GM12878 (cell line): ENCODE data around the gene ZC3H7B.

ENCODE experiments used
- CHD4 ChIP-seq: fragments of 200-600 bp; sonication (generic); IDR thresholded peaks from 2 replicates; pipeline ENCODE4 v1.6.1; 2016; ENCODE audit warnings: mild to moderate bottlenecking
- EZH2 ChIP-seq: IDR thresholded peaks from 2 replicates; pipeline ENCODE4 v1.6.1; 2012; ENCODE audit warnings: low read depth, mild to moderate bottlenecking, control low read depth, inconsistent platforms, low read length, borderline replicate concordance; ENCODE audit not compliant: control insufficient read depth
- GATAD2B ChIP-seq: fragments of 450-650 bp; conservative IDR thresholded peaks from 2 replicates; pipeline ENCODE4 v1.6.1; 2017; ENCODE audit warnings: low read depth, mild to moderate bottlenecking, moderate library complexity
- HDGF ChIP-seq: fragments of 450-650 bp; IDR thresholded peaks from 2 replicates; pipeline ENCODE4 v1.6.1; 2016; ENCODE audit warnings: antibody characterized with exemption
- MYC ChIP-seq: IDR thresholded peaks from 2 replicates; pipeline ENCODE4 v1.6.1; 2011; ENCODE audit warnings: mild to moderate bottlenecking, low read length, moderate library complexity, inconsistent platforms; ENCODE audit not compliant: insufficient read depth, insufficient replicate concordance, insufficient read length, severe bottlenecking
- POLR2A ChIP-seq: IDR thresholded peaks from 2 replicates; pipeline ENCODE4 v1.6.1; 2011; ENCODE audit warnings: low read depth, mild to moderate bottlenecking, low read length
- SRF ChIP-seq, 2 experiments: IDR thresholded peaks; 2 replicates each; pipeline ENCODE4 v1.6.1; 2011; ENCODE audit warnings: low read depth in 2 of 2, low read length in 2 of 2, mild to moderate bottlenecking in 1 of 2, moderate library complexity in 1 of 2
- ZNF384 ChIP-seq: IDR thresholded peaks from 2 replicates; pipeline ENCODE4 v1.6.1; 2012; ENCODE audit warnings: low read depth, mild to moderate bottlenecking, low read length, improper control_type of control experiment, borderline replicate concordance
- TF ChIP-seq, protein P1 (sequence below), 3 experiments: IDR thresholded peaks in 2 of 3; conservative IDR thresholded peaks in 1 of 3; 2 replicates each; pipeline ENCODE4 v1.5.1; 2011; ENCODE audit warnings: low read depth in 3 of 3, low read length in 3 of 3, mild to moderate bottlenecking in 3 of 3, control low read depth in 2 of 3, moderate library complexity in 2 of 3, inconsistent platforms in 1 of 3, mixed read lengths in 1 of 3; ENCODE audit not compliant: control insufficient read depth in 2 of 3, insufficient read depth in 1 of 3; ENCODE audit errors: extremely low read depth in 1 of 3
- TF ChIP-seq, protein P2 (sequence below): IDR thresholded peaks from 2 replicates; pipeline ENCODE4 v1.6.1; 2011; ENCODE audit warnings: low read depth, low read length, improper control_type of control experiment, borderline replicate concordance
- TF ChIP-seq, protein P3 (sequence below): IDR thresholded peaks from 2 replicates; pipeline ENCODE4 v1.6.1; 2012; ENCODE audit warnings: mild to moderate bottlenecking, low read depth, low read length
- TF ChIP-seq, protein P4 (sequence below): fragments of 450-650 bp; IDR thresholded peaks from 2 replicates; pipeline ENCODE4 v1.6.1; 2018; ENCODE audit warnings: borderline replicate concordance, mild to moderate bottlenecking; ENCODE audit not compliant: partially characterized antibody
- TF ChIP-seq, protein P5 (sequence below): fragments of 450-650 bp; IDR thresholded peaks from 2 replicates; pipeline ENCODE4 v1.6.1; 2017; ENCODE audit warnings: mild to moderate bottlenecking, moderate library complexity

DNA sequence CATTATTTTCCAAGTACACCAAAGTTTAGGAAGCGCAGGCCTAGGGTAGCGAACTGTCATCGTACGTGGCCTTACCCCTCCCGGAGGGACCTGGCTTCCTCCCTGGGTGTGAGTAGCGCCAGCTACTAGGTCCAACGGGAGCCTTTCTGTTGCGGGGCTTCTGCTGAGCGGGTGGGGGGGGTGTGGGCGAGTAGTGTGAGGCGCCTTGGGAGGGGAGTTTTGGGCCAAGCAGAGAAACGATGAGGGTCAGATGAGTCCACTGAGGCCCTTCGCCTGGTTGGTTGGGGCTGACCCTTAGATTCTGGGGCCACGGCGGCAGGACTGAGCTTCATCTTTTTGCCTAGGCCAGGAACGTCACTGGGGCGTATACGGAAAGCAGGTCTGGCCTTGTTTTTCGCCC is 81.3 kb downstream of the ZC3H7B start:
- TF ChIP-seq, protein P1, sequence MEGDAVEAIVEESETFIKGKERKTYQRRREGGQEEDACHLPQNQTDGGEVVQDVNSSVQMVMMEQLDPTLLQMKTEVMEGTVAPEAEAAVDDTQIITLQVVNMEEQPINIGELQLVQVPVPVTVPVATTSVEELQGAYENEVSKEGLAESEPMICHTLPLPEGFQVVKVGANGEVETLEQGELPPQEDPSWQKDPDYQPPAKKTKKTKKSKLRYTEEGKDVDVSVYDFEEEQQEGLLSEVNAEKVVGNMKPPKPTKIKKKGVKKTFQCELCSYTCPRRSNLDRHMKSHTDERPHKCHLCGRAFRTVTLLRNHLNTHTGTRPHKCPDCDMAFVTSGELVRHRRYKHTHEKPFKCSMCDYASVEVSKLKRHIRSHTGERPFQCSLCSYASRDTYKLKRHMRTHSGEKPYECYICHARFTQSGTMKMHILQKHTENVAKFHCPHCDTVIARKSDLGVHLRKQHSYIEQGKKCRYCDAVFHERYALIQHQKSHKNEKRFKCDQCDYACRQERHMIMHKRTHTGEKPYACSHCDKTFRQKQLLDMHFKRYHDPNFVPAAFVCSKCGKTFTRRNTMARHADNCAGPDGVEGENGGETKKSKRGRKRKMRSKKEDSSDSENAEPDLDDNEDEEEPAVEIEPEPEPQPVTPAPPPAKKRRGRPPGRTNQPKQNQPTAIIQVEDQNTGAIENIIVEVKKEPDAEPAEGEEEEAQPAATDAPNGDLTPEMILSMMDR (IDR thresholded peaks at IDR 0.05 in 2 of 3, conservative IDR thresholded peaks at IDR 0.05 in 1 of 3; ENCODE audit: control insufficient read depth in 2 of 3, extremely low read depth in 1 of 3, insufficient read depth in 1 of 3, low read depth in 3 of 3, low read length in 3 of 3): no peak
- no peak for TF ChIP-seq EZH2
- TF ChIP-seq, protein P2, sequence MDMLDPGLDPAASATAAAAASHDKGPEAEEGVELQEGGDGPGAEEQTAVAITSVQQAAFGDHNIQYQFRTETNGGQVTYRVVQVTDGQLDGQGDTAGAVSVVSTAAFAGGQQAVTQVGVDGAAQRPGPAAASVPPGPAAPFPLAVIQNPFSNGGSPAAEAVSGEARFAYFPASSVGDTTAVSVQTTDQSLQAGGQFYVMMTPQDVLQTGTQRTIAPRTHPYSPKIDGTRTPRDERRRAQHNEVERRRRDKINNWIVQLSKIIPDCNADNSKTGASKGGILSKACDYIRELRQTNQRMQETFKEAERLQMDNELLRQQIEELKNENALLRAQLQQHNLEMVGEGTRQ: no peak
- TF ChIP-seq, protein P3, sequence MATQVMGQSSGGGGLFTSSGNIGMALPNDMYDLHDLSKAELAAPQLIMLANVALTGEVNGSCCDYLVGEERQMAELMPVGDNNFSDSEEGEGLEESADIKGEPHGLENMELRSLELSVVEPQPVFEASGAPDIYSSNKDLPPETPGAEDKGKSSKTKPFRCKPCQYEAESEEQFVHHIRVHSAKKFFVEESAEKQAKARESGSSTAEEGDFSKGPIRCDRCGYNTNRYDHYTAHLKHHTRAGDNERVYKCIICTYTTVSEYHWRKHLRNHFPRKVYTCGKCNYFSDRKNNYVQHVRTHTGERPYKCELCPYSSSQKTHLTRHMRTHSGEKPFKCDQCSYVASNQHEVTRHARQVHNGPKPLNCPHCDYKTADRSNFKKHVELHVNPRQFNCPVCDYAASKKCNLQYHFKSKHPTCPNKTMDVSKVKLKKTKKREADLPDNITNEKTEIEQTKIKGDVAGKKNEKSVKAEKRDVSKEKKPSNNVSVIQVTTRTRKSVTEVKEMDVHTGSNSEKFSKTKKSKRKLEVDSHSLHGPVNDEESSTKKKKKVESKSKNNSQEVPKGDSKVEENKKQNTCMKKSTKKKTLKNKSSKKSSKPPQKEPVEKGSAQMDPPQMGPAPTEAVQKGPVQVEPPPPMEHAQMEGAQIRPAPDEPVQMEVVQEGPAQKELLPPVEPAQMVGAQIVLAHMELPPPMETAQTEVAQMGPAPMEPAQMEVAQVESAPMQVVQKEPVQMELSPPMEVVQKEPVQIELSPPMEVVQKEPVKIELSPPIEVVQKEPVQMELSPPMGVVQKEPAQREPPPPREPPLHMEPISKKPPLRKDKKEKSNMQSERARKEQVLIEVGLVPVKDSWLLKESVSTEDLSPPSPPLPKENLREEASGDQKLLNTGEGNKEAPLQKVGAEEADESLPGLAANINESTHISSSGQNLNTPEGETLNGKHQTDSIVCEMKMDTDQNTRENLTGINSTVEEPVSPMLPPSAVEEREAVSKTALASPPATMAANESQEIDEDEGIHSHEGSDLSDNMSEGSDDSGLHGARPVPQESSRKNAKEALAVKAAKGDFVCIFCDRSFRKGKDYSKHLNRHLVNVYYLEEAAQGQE: no peak
- no peak for TF ChIP-seq SRF (IDR thresholded peaks at IDR 0.05; ENCODE audit: low read depth in 2 of 2, low read length in 2 of 2)
- TF ChIP-seq MYC: no peak
- no peak for TF ChIP-seq HDGF
- TF ChIP-seq, protein P4, sequence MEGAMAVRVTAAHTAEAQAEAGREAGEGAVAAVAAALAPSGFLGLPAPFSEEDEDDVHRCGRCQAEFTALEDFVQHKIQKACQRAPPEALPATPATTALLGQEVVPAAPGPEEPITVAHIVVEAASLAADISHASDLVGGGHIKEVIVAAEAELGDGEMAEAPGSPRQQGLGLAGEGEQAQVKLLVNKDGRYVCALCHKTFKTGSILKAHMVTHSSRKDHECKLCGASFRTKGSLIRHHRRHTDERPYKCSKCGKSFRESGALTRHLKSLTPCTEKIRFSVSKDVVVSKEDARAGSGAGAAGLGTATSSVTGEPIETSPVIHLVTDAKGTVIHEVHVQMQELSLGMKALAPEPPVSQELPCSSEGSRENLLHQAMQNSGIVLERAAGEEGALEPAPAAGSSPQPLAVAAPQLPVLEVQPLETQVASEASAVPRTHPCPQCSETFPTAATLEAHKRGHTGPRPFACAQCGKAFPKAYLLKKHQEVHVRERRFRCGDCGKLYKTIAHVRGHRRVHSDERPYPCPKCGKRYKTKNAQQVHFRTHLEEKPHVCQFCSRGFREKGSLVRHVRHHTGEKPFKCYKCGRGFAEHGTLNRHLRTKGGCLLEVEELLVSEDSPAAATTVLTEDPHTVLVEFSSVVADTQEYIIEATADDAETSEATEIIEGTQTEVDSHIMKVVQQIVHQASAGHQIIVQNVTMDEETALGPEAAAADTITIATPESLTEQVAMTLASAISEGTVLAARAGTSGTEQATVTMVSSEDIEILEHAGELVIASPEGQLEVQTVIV: no peak
- TF ChIP-seq CHD4: no peak
- no peak for TF ChIP-seq GATAD2B
- no peak for TF ChIP-seq ZNF384
- TF ChIP-seq, protein P5, sequence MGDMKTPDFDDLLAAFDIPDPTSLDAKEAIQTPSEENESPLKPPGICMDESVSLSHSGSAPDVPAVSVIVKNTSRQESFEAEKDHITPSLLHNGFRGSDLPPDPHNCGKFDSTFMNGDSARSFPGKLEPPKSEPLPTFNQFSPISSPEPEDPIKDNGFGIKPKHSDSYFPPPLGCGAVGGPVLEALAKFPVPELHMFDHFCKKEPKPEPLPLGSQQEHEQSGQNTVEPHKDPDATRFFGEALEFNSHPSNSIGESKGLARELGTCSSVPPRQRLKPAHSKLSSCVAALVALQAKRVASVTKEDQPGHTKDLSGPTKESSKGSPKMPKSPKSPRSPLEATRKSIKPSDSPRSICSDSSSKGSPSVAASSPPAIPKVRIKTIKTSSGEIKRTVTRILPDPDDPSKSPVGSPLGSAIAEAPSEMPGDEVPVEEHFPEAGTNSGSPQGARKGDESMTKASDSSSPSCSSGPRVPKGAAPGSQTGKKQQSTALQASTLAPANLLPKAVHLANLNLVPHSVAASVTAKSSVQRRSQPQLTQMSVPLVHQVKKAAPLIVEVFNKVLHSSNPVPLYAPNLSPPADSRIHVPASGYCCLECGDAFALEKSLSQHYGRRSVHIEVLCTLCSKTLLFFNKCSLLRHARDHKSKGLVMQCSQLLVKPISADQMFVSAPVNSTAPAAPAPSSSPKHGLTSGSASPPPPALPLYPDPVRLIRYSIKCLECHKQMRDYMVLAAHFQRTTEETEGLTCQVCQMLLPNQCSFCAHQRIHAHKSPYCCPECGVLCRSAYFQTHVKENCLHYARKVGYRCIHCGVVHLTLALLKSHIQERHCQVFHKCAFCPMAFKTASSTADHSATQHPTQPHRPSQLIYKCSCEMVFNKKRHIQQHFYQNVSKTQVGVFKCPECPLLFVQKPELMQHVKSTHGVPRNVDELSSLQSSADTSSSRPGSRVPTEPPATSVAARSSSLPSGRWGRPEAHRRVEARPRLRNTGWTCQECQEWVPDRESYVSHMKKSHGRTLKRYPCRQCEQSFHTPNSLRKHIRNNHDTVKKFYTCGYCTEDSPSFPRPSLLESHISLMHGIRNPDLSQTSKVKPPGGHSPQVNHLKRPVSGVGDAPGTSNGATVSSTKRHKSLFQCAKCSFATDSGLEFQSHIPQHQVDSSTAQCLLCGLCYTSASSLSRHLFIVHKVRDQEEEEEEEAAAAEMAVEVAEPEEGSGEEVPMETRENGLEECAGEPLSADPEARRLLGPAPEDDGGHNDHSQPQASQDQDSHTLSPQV: no peak
- TF ChIP-seq POLR2A: no peak
